ENCODE results near the gene NACC1.
A peak's percentile ranks its signal among the peaks of the same experiment; 100 is the strongest.

NACC1 gene

DNA sequence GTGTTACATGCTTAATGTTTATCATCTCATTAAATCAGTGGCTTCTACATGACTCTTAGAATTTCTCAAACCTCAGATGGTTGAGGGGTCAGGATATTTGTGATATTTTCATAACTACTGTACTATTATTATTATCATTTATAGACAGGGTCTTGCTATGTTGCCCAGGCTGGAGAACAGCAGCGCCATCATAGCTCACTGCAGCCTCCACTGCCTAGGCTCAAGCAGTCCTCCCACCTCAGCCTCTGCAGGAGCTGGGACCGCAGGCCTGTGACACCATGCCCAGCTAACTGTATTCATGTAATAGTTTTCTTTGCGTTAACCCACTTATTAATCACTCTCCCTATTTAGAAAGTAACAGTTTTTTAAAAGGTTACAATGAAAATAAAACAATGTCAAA is 41.6 kb downstream of the NACC1 start:
- TF ChIP-seq TEAD4 (IDR thresholded peaks at IDR 0.05) (no peak), CEBPB (IDR thresholded peaks at IDR 0.05) (no peak), NFIC (IDR thresholded peaks at IDR 0.05) (no peak), REST (IDR thresholded peaks at IDR 0.05; ENCODE audit: low read depth) (no peak), YY1 (IDR thresholded peaks at IDR 0.05; ENCODE audit: low read depth) (no peak), TCF12 (IDR thresholded peaks at IDR 0.05; ENCODE audit: low read depth) (no peak), TAF1 (IDR thresholded peaks at IDR 0.05; ENCODE audit: low read depth) (no peak), CREB1 (IDR thresholded peaks at IDR 0.05; ENCODE audit: low read depth) (no peak), EGR1 (IDR thresholded peaks at IDR 0.05) (no peak), ZBTB7A (IDR thresholded peaks at IDR 0.05; ENCODE audit: low read depth) (no peak), RAD21 (IDR thresholded peaks at IDR 0.05; ENCODE audit: low read depth) (no peak), EP300 (IDR thresholded peaks at IDR 0.05; ENCODE audit: borderline replicate concordance) (no peak), FOXM1 (IDR thresholded peaks at IDR 0.05; ENCODE audit: borderline replicate concordance, low read depth) (no peak)
- TF ChIP-seq, protein P1, sequence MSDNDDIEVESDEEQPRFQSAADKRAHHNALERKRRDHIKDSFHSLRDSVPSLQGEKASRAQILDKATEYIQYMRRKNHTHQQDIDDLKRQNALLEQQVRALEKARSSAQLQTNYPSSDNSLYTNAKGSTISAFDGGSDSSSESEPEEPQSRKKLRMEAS (IDR thresholded peaks at IDR 0.05), result no peak
- TF ChIP-seq, protein P2, sequence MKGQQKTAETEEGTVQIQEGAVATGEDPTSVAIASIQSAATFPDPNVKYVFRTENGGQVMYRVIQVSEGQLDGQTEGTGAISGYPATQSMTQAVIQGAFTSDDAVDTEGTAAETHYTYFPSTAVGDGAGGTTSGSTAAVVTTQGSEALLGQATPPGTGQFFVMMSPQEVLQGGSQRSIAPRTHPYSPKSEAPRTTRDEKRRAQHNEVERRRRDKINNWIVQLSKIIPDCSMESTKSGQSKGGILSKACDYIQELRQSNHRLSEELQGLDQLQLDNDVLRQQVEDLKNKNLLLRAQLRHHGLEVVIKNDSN (IDR thresholded peaks at IDR 0.05), result no peak

DNA sequence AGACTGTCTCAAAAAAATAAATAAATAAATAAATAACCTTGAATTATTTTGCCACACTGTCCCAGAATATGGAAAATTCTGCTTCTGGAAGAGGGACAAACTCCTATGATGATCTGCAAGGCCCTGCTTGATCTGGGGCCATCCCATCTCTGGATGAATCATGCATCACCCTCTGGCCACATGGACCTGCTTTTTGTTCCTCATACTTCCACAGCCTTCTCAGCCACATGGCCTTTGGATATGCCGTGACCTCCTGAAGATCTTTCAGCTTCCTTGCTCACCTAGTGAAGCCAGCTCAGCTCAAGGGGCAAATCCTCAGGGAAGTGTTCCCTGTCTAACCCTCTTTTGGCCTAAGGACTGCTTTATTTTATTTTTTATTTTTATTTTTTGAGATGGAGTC is 42.5 kb downstream of the NACC1 start:
- TF ChIP-seq EGR1 (IDR thresholded peaks at IDR 0.05), result no peak
- TF ChIP-seq ZBTB7A (IDR thresholded peaks at IDR 0.05; ENCODE audit: low read depth), result no peak
- TF ChIP-seq FOXM1 (IDR thresholded peaks at IDR 0.05; ENCODE audit: borderline replicate concordance, low read depth), result no peak
- no peak for TF ChIP-seq REST (IDR thresholded peaks at IDR 0.05; ENCODE audit: low read depth)
- TF ChIP-seq RAD21 (IDR thresholded peaks at IDR 0.05; ENCODE audit: low read depth), result no peak
- TF ChIP-seq CREB1 (IDR thresholded peaks at IDR 0.05; ENCODE audit: low read depth), result no peak
- TF ChIP-seq, protein P1 (IDR thresholded peaks at IDR 0.05), result no peak
- TF ChIP-seq TAF1 (IDR thresholded peaks at IDR 0.05; ENCODE audit: low read depth), result no peak
- no peak for TF ChIP-seq TCF12 (IDR thresholded peaks at IDR 0.05; ENCODE audit: low read depth)
- TF ChIP-seq, protein P2 (IDR thresholded peaks at IDR 0.05), result no peak
- no peak for TF ChIP-seq TEAD4 (IDR thresholded peaks at IDR 0.05)
- no peak for TF ChIP-seq CEBPB (IDR thresholded peaks at IDR 0.05)
- TF ChIP-seq YY1 (IDR thresholded peaks at IDR 0.05; ENCODE audit: low read depth), result no peak

DNA sequence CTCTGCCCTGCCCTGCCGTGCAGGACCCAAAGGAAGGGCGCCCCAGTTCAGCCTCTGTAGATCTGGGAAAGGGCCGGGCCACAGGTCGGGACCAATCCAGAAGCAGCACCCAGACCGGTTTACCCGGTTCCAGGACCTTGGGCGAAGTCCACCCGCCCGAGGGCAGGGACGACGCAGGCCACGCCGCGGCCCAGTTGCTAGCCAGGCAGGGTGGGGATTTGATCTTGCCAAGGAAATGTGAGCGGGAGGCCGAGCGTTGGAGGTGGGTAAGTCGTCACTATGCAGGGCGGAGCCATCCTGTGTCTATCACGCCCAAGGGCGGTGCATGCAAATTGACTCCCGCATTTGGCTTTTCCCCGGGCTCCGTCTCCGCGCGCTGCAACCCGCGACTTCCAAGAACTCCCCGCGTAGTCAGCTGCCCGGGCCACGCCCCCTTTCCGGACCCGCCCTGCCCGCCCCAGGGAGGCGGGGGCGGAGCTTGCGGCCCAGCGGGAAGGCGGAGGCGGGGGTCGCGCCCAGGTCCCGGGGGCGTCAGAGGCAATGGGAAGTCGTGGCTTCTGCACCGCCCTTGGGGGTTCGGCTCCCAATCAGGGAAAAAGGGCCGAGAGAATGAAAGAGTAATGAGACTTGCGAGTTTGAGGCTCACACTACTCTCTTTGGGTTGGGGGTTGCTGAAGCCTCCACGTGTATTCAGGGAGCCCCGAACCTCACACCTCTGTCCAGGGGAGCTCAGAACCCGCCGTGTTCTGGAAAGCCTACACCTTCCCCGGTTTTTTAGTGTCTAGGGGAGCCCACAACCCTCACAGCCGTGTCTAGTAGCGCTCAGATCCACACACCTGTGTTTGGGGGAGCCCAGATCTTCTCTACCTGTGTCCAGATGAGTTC is 44.9 kb downstream of the NACC1 start:
- TF ChIP-seq CEBPB (IDR thresholded peaks at IDR 0.05), result 0 out of 2 replicates have a peak, but pooled peaks have one; percentile 34
- TF ChIP-seq RAD21 (IDR thresholded peaks at IDR 0.05; ENCODE audit: low read depth), result peak; percentile 36
- TF ChIP-seq, protein P1 (IDR thresholded peaks at IDR 0.05), result peak; percentile 97
- TF ChIP-seq, protein P2 (IDR thresholded peaks at IDR 0.05), result peak; percentile 44; the same call in 1 of the 2 replicates
- TF ChIP-seq TEAD4 (IDR thresholded peaks at IDR 0.05), result peak; percentile 66; the same call in 1 of the 2 replicates
- TF ChIP-seq CREB1 (IDR thresholded peaks at IDR 0.05; ENCODE audit: low read depth), result no peak; the same call in 1 of the 2 replicates
- peak; percentile 30; the same call in 1 of the 2 replicates for TF ChIP-seq YY1 (IDR thresholded peaks at IDR 0.05; ENCODE audit: low read depth)
- peak; percentile 84 for TF ChIP-seq NFIC (IDR thresholded peaks at IDR 0.05)
- peak; percentile 71 for TF ChIP-seq FOXM1 (IDR thresholded peaks at IDR 0.05; ENCODE audit: borderline replicate concordance, low read depth)
- TF ChIP-seq TAF1 (IDR thresholded peaks at IDR 0.05; ENCODE audit: low read depth), result peak; percentile 41
- TF ChIP-seq EP300 (IDR thresholded peaks at IDR 0.05; ENCODE audit: borderline replicate concordance), result peak; percentile 84
- TF ChIP-seq TCF12 (IDR thresholded peaks at IDR 0.05; ENCODE audit: low read depth), result peak; percentile 90
- peak; percentile 93 for TF ChIP-seq EGR1 (IDR thresholded peaks at IDR 0.05)
- TF ChIP-seq REST (IDR thresholded peaks at IDR 0.05; ENCODE audit: low read depth), result no peak
- TF ChIP-seq ZBTB7A (IDR thresholded peaks at IDR 0.05; ENCODE audit: low read depth), result peak; percentile 100
